Right forelimb (tissue), 1 donor: ENCODE data around the gene SPRED2.
A peak's percentile ranks its signal among the peaks of the same experiment; 100 is the strongest.

ENCODE experiments used
- DNase-seq: peaks from one replicate; pipeline ENCODE4 v3.0.0-alpha.2; 2018

Gene SPRED2

DNA sequence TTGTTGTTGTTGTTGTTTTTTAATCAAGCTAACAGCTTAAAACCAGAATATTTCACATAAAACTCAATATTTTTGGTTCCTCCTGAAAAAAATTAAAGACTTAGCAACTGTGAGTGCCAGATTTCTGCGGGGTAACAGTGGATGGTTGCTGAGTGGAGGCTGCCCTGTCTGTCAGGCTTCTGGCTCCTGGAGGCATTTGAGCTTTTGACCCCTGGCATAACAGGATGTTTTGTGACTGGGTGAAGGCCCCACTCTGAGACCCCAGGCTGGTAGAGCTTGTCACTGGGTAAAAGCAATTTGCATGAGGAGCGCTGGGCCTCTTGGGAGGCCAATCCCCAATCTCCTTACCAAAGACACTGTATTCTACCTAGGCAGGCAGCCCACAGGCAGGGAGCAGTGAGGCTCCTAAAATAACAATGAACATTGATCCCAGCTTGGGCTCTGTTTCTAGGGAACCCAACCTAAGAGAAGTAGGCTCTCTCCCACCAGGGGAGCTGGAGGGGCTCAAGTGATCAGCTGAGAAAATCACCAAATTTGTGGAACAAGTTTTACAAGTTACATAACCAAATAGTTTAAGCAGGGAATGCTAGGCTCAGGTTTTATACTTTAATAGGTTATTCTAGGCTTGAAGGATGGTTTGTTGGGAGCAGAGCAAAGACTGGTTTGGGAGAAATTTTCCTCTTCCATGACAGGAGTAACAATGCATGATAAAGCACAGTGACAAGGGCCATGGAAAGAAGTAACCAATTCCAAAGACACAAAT, 5.9 kb upstream of the SPRED2 start:
- DNase-seq: no peak

DNA sequence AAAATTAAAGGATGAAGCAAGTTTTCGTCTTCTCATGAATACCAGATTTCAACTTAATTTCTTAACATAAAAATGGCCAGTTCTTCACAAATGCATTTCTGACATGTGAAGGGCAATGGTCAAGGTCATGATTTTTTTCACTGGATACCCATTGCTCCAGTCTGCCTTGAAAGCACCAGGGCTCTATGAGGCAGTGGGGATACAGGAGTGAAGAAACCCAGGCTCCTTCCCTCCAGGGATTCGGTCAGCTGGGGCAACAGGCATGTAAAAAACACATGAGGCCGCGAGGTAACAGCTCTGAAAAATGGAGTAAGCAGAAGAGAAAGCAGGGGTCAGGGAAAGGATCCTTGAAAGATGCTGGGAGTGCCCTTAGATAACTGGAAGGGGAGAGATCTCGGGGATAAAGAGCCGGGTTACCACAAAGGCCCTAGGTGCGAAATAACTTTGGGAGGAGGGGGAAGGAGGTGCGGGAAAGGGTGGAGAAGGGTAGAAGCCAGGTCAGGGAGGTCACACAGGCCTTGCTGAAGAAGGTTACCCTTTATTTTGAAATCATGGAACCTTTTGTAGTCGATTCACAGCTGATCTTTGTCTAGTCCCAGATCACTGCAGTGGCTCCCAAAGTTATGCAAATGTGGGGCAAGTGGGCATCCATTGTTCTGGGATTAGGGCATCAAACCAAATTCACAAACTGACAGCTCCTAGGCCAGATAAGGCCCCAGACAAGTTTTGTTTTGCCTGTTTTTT, 5.2 kb upstream of the SPRED2 start:
- DNase-seq: no peak

DNA sequence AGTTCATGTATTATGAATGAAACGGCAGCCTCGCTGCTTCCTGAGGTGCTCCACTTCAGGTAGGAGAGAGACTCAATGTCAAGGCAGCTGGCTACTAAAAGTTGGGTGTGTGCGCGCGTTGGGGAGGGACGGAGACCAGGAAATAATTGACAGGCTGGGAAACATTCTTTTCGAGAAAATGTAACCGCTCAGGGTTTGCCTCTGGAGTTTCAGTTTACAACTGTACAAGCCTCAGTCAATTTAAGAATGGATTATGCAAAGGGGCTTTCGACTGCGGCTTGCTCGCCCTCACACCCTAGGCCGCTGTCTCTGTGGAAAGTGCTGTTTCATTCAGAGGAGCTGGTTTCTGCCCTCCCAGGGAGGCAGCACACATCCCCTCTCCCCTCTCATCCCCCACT, 4.4 kb upstream of the SPRED2 start:
- DNase-seq: no peak

DNA sequence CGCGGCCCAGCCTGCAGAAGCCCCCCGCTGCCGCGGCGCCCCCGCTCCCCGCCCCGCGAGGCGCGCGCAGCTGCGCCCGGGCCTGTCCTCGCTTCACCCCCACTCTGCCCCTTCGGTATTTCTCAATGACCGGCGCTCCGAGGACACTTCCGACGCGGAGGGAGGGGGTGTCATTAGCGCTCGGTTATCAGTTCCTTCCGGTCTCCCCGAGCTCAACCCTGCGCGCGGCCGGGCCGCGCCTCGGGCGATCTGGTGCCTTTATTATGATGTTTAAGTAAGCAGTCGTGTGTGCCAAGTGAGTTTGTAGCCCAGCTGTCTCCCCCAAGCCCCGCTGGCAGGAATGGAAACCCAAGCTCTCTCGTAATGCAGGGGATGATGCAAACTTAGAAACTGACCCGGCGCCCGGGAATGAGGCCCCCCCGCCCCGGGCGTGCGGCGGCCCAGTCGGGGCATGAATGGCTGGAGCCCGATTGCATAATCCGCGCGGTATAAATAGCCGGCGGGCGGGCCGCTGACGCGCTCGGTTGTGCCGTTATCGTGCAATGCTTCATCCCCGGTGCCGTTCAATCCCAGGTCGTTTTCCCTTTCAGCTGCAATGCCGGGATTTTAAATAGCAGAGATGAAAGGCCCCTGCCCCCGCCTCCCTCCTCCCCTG, 3.9 kb upstream of the SPRED2 start:
- DNase-seq: peak; percentile 92

DNA sequence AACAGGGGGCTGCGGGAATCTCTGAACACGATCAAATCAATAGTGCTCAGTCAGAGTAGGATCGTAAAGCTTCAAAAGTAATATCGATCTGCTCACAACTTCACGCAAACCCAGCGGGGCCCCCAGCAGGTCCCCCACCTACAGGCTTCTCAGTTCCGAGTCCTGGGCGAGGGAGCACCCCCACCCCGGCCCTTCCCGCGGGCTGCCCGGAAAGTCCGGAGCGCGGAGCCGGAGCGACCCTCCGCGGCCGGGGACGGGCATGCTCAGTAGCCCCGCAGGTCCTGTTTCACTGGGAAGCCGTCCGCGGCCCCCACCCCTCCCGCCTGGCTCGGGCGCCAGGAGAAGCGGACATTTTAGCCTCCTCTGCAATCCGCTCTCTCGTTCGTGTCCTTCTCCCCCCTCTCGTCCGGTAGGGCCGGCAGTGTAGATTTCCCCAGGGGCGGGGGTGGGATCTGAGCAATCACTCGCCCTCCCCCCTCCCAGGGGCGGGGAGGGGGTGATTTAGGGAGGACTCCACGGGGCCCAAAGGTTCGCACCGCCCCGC, 3.3 kb upstream of the SPRED2 start:
- DNase-seq: peak; percentile 95

DNA sequence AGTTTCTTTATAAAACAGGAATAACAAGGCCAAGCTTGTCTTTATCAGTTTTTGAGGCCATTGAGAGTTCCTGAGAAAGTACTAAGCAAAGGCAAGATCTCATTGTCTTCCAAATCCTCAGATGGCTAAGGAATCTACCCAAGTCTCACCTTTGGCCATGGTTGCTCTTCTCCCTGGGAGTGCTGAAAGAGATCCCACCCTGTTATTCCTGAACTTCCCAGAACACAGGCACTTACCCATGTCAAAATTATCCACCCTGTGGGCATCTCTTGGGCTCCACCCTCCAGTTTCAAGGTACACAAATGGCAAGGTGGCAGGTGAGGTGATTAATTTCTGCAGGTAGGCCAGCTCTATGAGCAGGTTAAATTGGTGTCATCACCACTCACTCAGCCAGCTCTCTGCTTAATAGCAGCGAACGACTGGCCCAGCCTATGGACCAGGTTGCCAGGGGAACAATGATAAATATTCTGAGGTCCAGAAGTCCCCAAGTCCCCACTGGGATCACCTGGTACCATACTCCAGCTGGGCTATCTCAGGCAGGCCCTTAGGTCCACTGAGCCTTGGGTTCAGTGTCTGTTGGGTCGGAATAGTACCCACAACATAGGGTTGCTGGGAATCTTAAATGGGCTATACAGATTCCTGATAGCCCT, 2.3 kb upstream of the SPRED2 start:
- no peak for DNase-seq

DNA sequence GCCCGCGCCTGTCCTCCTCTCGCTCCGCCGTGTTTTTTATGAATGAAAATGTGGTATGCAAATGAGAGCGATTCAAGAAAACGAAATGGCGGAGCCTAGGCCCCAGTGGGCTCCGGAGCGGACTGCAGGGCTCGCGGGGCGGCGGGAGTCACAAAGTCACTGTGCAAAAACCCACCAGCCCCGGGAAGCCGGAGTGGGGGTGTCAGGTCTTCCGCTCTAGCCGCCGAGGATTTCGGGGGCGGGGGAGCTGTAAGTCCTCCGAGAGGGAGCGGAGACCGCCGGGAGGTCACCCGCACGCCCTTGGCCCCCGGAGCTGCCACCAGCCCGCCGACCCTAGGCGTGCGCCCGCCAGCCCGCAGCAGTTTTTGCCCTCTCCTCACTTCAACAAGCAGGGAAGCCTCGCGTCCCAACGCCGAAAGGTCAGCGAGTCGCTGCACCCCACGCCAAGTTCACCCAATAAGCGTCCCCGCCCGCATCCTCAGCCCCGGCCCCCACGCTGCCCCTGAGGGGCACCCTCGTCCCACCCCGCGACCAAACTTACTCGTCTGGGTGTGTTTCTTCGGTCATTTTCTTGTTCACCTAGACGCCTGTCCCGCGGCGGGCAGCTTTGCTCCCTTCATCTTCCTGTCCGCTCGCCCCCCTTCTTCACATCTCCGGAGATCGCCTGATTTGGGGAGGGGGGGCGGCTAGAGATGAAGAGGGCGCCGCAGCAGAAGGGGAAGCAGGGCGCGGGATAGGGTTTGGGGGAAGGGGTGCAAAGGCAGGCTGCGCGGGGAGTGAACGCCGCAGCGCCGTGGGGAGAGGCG, 775 bp downstream of the SPRED2 start:
- peak; percentile 66 for DNase-seq

DNA sequence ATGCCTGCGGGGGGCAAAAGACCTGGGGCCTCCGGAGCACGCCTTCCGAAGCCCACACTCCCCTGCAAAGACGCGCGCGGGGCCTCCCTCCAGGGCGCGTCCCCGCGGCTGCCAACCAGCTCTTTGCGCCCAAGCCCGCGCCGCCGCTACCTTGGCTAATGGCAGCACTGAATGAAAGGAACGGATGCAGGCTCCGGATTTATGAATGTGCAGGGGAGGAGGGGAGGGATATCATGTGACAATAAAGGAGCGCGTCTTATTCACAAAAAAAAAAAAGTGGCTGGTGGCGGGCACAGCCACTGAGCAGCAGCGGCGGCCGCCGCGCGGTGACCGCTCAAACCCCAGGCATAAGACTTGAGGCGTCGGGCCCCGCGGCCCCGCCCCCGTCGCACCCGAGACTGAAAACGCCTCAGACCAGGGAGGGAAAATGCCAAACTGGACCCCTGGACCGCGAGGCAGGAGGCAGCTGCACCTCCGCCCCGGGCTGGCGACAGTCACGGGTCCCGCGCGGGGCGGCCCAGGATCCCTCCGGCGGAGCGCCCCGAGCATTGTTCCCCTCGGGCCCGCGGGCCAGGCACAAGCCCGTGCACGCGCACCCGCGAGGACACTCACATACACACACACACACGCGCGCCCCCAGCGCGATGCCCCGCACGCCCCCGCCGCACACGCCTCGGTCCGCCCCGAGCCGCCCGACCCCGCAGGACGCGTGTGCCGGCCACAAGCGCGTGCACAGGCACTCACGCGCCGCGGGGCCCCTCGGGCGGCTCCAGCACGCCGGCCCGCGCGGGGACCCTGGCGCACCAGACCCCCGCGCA, 1.6 kb downstream of the SPRED2 start:
- peak; percentile 72 for DNase-seq

DNA sequence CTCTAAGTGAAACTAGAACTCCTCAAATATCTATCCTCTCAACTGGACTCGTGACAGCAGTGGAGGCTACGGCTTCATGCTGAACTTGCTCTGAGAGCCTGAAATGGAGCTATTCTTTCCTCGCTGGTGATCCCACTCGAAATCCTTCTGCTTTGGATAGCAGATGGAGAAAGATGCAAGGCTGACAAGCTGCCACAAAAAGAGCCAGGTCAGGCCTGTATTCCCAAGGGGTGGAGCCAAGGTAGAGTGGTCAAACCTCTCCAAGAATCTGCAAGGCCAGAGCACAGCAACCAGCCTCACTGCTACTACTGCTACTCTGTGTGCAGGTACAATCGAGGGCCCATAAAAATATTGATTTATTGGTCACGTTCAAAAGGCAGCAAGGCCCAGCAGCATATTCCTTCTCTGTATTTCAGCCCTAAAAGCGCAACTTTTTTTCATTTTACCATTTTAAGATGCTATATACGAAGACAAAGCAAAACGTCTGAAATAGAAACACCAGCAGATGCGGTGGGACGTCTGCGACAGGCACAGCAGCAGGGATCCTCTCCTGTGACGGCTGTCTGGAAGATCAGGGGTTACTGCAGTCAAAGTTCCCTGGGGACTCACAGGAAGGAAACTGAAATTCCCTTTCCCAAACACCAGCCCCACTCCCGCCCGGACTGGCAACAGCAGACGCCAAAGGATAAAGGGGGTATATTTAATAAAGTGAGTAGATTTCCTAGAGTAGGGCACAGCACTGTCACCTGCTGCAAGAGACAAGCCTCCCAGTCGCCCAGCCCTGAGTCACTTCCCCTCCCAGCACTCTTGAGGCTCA, 2.4 kb downstream of the SPRED2 start:
- DNase-seq: no peak

DNA sequence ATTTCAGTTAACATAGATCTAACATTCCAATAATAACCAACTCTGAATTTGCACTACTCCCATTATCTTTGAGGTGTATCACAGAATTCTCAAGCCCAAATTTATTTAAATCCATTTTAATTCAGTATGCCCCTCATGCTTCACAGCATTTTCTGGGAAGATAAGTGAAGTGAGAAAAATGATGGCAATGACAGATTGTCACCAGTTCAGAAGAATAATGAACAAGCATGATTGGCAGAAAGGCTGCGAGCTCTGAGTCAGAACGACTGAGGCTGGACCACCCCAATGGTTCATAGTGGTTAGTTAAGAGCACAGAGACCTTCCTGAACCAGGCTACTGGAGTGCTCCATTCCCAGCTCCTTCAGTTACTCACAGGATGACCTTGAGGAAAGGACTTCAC, 4.9 kb downstream of the SPRED2 start:
- DNase-seq: no peak

DNA sequence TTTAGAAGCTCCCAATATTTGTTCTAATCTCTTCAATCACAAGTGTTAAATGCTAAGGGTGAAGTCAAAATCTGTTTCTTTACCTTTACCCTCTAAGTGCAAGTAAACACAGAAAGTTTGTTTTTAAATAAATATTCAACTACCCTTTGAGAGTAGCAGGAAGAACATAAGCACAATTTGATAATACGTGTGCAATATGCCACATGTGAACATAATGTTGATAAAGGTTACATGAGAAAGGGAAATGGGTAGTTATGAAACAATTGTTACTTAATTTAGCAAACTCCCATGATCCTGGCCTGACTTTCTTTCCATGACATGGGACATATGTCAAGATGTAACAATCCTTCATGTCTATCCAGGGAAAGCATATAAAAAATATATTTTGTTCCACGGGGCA, 7.1 kb downstream of the SPRED2 start:
- DNase-seq: no peak

DNA sequence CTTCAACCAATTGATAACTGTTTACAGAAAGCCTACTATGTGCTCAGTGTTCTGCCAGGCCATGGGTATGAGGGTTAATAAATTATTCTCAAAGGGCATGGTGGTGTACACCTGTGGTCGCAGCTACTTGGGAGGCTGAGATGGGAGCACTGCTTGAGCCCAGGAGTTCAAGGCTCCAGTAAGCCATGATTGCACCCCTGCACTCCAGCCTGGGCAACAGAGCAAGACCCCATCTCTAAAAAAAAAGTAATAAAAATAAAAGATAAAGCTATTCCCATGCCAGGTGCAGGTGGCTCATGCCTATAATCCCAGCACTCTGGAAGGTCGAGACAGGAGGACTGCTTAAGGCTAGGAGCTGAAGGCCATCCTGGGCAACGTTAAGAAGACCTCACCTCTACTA, 8.0 kb downstream of the SPRED2 start:
- DNase-seq: no peak

DNA sequence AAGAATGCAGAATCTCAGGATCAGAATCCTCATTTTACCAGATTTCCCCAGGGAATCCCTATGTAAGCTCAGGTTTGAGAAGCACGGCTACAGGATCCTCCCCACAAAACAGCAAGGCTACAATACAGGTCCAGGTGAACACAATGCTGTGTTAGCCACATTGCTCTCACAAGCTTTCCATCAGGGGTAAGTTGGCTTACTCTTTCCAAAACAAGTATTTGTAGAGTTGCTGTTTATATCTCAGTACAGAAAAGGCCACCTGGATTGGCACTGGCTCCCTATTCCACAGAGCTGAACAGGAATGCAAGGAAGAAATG, 11.0 kb downstream of the SPRED2 start:
- no peak for DNase-seq

DNA sequence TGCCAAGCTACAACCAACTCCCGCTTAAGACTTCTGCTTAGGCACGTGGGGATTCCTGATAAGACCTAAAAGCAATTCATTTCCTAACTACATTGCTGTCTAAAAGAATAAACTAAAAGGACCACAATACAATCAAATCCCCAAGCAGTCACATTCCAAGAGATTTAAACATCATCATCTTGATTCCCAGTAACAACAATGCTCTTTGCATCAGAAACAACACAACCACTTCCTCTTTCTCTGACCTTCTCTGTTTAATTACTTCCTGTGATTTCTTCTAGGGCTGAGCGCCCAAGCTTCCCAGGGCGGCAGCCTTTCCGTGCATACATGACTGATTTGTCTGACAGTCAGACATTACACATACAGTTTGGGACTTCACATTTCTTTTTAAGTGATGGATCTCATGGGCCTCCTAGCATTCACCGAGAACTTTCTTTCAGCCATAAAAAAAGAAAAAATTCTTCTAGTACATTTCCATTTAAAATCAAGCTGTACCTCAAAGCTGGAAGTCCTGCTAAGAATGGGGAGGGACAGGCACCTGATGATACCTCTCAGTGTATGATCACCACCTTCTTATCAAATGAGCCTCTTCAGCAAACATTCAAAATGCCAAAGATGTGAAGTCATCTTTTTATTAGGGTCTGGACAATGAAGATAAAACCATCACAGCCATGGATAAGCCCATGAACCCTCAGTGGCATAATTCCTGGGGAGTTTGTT, 11.5 kb downstream of the SPRED2 start:
- no peak for DNase-seq

DNA sequence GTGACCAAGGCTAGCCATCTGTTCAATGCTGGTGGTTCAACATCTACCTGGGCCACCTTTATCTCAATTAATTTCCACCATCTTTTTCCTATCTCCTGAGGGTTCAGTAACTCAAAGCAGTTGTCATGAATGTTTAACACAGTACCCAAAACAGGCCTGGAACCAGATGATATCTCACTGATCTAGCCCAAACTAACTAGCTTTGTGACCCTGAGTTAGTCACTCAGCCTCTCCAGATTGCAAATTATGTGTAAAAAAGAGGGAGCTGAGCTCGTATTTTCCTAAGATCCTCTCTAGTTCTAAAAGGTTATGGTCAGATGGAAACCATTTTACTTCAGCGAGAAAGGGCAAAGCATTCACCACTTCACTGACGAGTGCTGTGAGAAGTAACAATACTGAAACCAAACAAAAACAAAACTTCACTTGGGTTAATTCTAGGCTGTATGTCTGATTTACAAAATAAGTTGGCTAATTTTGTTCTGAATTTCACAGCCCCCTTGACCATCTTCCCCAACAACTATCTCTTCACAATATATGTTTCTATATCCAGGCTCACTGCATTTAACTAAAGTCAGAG, 14.8 kb downstream of the SPRED2 start:
- no peak for DNase-seq

DNA sequence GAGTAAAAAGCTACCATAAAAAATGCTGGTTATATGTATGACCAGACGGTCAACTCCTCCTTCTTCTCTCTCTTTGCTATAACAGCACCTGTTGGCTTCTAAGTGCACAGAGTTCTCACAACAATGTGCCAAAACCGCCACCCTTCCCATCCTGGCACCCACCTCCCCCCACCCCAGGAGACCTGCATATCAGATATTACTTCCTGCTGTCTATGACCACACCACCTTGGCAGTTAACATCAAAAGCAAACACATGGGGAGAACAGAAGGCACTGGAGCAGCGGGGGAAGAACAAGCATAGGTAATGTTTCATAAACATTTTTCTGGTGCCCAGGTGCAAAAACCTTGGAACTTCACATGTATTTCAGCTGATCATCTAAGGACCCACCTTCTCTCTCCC, 15.5 kb downstream of the SPRED2 start:
- no peak for DNase-seq

DNA sequence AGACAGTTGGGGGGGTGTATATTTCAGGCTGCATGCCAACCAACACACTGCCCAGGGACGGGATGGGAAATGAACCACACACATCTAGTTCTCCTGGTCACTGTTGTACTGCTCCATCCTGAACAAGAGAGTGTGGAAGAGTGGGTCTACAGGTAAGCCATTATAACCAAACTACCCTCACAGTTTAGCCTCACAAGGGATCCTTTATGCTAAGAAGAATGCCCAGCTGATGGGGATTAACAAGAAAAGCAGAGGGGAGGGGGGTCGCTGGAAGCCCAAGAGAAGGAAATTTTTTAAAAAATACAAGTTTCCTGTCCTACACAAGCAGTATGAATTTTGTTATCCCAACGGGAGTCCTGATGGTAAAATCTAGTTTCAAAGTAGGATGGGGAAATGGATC, 16.1 kb downstream of the SPRED2 start:
- no peak for DNase-seq

DNA sequence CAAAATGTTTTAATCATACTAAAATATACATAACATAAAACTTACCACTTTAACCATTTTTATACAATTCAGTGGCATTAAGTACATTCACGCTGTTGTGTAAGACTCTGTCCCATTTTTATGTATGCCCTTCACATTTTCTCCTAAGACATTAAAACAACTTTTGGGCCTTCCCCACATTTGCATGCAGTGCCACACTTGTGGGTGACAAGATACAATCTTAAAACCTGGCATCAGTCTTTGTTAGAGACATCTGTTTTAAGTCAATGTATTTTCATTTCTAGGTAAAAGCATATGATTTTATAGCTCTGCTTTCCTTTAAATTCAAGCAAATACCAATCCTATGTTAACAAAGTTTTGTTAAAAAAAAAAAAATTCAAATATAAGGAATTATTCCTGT, 17.3 kb downstream of the SPRED2 start:
- DNase-seq: no peak

DNA sequence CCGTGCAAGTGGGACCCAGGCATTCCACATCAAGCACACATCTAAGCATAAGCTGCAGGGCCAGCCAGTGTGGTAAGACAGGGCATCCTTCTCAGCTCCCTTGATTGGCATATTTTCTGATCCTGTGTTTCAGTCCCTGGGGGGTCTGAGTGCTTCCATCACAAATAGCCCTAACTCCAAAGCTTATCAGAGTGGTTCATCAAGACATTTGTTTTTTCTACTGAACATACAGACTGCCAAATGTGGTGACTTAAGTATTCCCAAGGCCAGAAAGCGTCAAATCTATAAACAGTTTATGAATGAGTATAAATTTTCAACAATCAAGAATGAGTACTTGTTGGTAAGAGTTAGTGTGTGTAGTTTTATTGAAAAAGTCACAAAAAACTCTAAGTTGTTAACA, 18.8 kb downstream of the SPRED2 start:
- DNase-seq: no peak

DNA sequence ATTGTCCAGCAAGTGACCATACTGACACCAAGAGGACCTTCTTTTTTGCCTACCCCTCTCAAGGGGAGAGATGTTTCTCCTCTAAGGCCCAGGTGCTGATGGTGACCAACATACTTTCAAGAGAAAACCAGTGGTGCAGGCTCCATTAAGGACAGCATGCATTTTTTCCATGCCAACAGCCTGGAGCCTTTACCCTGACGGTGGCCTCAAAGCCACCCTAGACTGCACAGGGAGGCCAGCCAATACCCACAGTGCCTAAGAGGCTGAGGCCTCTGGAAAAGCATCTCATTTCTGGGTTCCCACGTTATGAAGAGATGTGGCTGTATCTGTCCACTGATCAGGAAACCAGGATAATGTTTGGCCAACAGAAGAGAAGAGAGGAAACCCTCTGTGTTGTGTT, 19.3 kb downstream of the SPRED2 start:
- DNase-seq: no peak
